HTERT RPE-1 (cell line): Measurements from ENCODE around the gene MDGA2.

Source experiments
- in situ Hi-C: fragments of 300-500 bp; cut with MboI; formaldehyde crosslinking; loops from 4 replicates; pipeline ENCODE4 v1.14.3; 2020; ENCODE audit warnings: low sequenced_read_pairs

The MDGA2 gene

GRCh38 chr14:47154276-47154797, 521.1 kb downstream of the MDGA2 start:
- in situ Hi-C loops = no loop called here

DNA sequence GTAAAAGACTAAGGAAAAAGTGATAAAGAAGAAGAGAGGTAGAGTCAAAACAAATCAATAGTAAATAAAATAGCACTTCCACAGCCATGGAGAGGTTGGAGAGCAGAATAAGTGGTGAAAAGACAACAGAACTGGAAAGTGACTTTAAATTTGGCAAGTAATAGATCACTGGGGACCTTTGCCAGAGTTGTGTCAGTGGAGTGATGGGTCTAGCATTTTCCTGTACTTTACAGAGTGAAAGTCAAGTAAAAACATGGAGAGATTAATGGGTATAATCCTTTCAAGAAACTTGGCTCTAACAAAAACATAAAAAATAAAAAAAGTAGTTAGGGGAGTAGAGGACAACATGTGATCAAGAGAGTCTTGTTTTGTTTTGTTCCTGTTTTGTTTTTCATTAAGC, 521.7 kb downstream of the MDGA2 start:
- in situ Hi-C loops = no loop called here

DNA sequence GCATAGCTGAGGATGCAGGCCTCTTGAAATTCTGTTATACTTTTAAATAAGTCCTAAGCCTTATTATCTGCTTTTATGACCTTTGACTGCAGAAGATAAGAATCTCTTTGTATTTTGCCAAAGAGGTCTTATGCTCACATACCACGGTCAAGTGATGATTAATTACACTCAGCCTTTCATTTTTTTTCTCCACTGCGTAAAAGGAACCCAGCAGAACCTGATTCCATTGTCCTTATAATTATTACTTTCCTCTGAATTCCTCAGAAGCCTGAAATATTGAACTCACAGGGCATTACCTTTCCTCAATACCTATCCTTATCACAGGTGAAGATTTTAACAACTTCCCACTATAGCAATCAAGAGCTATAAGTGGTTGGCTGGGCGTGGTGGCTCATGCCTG, 525.1 kb downstream of the MDGA2 start:
- in situ Hi-C loops = no loop called here

DNA sequence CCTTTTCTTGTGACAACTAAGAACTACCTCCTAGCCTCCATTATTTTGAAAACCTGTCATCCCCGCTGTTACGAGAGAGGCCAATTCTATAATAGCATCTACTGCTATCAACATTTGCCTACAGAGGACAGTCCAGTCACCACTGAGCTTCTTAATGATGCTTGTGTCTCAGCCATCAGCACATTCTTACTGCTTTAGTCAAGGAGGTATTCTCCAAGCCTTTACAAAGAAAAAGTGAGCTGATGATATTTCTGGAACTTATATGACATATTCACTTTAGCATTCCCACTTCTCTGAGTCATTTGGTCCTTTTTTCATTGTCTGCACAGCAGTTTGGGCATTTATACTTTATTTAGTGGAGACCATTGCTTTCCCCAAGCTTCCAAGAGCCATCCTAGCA, 526.1 kb downstream of the MDGA2 start:
- in situ Hi-C loops = no loop called here

GRCh38 chr14:47148686-47149085, 526.7 kb downstream of the MDGA2 start:
- in situ Hi-C loops = no loop called here

DNA sequence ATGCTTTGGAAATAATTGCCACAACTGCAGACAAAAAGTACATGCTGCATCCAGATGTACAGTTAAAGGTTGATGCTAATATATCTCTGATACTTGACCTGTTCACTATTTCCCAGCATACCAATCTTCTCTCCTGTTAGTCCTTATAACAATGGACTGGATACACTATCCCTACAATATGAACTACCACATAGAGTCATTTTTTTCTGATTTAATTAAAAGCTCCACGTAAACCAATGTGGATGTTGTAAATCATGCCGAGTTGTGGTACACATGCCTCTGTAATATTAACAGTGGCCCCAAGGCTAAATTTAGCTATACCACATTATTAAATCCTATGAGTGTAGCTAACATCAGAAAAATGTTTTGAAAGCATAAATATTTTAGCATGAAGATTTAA, 554.8 kb downstream of the MDGA2 start:
- in situ Hi-C loops = no loop called here

GRCh38 chr14:47103771-47104170, 571.6 kb downstream of the MDGA2 start:
- in situ Hi-C loops = no loop called here

DNA sequence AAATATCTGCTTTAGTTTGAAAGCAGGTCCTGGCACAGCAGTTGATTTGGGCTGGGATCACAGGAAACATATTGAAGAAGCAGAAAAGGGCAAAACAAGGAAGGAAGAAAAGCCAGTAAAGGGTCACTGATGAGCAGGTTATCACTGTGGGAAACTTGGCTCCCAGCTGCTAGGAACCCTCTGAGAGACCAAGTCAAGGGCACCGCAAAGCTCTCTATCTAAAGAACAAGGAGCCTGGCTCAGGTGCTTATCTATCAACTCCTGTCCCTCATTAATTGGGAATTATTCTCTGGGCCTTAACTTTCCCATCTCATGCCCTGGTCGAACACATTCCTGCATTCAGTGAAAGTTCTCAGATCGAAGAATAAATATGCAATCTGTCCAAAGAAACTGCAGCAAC, 572.9 kb downstream of the MDGA2 start:
- in situ Hi-C loops = no loop called here

DNA sequence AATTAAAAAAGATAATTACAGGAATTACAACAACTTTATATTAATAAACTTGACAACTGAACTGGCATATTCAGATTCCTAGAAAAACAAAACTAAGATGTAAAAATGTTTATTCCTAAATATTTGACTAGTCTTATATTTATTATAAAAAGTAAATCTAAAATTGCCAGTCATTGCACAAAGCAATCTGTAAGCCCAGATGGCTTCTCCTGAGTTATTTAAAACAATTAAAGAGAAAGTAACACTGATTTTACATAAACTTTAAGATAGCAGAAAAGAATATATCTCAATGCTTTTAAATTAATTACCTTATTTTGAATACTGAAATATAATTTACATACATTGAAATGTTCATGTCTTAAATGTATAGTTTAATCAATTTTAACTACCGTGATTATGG, 589.7 kb downstream of the MDGA2 start:
- in situ Hi-C loops = no loop called here

GRCh38 chr14:47065326-47065725, 610.1 kb downstream of the MDGA2 start:
- in situ Hi-C loops = no loop called here

DNA sequence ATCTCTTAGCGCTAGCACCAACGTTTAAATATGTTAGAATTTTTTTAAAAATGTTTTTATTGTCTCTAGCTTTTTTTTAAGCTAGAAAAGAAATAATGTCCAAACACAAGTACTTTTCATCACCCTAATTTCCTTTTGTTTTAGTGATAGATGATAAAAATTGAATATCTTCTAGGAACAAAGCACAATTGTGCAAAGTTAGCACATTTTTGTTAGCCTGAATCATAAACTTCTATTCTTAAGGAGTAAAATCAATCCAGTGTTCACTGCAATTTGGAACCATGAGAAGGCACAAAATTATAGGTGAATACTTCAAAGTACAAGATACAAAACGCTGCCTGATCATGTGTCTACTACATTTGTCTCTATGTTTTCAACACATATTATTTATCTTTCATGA, 615.4 kb downstream of the MDGA2 start:
- in situ Hi-C loops = no loop called here

GRCh38 chr14:47057364-47057763, 618.0 kb downstream of the MDGA2 start:
- in situ Hi-C loops = no loop called here

DNA sequence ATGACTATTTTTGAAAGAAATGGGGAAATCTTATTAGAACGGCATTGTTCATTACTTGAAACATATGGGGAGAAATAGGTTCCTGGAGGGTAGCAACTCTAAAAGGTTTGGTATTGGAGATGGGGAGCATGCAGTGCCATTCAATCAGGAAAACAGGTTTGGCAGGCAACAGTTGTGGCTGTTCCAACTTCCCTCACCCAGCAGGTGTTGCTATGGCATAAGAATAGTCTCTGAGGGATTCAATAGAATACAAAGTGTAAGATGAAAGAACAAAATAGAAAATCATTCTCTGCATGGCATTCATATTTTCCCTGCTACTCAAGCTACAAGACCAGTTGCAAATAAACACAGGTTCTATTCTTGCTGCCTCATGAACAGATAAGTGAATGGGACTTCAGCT, 630.6 kb downstream of the MDGA2 start:
- in situ Hi-C loops = no loop called here

DNA sequence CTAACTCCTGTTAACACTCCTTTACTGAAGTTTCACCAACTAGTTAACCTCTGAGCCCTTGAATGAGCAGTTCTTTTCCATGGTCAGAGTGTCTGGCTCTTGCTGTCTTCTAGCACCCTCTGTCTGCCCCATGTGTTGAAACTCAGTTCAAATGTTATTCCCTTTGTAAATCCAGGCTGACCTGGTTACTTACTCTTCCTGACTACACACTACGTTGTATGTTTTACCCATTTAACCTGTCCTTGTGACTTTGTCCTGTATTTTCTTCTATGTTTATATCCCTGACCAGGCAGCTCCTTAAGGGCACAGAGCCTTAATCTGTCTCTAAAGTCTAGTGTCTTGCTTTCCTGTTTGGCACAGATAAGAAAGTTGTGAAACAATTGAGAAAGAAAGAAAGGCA, 634.9 kb downstream of the MDGA2 start:
- in situ Hi-C loops = no loop called here

DNA sequence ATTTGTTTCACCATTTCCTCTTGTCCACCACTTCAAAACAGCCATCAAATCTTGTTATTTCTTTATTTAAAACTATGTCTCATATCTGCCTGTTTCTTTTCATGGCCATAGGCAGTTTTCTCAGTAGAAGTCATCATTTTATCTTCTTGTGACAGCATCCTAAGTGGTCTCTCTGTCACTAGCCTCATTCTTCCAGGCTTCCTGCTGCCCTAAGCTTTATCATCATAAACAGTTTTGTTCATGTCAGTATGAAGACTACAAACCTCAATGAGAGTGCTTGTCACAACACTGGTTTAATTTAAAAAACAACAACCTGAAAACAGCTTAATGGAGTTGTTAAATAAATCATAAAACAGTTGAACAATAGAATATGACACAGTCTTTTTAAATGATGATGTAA, 636.1 kb downstream of the MDGA2 start:
- in situ Hi-C loops = no loop called here

- in situ Hi-C loops = no loop called here
Observed at GRCh38 chr14:47022721-47023120, 652.7 kb downstream of the MDGA2 start.

DNA sequence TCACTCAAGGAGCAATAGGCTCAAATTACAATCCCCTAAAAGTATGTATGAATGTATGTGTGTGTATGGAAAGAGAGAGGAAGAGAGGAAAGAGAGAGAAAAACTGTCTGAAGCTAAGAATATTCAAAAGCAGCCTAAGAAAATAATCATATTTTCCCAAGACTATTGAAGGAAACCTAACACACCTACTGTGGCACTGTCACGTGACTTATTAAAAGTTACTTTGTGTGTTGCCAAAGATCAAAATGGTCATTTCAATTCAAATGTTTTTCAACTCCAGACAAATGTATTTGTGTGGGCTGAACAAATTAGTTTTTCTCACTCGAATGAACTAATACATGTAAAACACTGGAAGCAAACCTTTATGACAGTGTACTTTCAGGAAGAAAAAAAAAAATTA, 654.9 kb downstream of the MDGA2 start:
- in situ Hi-C loops = no loop called here

DNA sequence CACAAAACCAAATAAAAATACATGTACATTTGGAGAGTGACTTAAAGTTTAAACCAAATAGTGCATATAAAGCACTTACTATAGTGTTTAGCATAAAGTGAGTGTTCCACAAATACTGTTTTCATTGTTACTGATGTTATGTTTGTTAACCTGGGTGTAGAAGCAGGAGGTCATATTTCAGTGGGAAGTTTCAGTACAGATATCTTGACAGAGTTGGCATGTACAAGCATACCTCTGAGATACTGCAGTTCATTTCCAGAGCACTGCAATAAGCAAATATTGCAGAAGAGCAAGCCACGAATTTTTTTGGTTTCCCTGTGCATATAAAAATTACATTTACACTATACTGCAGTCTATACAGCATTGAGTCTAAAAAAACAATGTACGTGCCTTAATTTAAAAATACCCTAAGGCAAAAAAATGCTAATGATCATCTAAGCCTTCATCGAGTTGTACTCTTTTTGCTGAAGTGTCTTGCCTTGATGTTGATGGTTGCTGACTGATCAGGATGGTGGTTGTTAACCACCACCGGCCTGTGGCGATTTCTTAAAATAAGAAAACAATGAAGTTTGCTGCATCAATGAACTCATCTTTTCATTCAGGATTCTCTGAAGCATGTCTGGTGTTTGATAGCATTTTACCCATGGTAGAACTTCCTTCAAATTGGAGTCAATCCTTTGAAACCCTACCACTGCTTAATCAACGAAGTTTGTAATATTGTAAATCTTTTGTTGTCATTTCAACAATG, 662.7 kb downstream of the MDGA2 start:
- in situ Hi-C loops = no loop called here

DNA sequence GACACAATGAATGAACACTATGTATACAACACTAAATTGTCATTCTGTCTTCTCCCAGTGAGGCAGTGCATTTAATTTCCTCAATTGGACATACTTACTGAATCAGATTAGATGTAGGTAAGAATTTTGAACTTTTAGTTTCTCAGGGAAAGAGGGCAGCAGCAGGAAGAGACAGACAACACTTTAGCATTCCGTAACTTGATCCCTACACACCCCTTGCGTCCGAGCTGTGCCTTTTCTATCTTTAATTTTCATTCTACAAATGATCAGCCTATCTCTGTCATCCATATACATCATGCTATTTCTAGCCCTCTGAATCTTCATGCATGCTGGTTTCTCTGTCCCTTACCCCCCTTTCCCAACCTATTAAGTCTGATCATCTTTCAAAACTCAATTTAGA, 665.8 kb downstream of the MDGA2 start:
- in situ Hi-C loops = no loop called here

DNA sequence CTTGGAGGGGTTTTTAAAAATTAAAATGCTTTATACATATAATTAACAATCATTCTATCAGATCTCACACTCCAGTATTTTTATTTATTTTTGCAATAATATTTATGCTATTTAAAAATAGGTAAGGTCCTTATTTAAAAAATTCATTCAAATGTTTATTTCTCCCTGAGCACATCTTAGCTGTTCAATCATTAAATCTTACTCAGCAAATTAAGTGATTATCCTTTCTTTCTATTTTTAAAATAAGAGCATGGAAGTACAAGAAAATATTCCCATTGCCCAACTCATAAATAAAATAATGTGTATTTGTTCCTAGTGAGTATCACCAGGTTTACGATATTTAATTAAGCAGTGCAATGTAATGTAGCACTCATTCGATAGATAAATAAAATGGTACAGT, 666.7 kb downstream of the MDGA2 start:
- in situ Hi-C loops = no loop called here

DNA sequence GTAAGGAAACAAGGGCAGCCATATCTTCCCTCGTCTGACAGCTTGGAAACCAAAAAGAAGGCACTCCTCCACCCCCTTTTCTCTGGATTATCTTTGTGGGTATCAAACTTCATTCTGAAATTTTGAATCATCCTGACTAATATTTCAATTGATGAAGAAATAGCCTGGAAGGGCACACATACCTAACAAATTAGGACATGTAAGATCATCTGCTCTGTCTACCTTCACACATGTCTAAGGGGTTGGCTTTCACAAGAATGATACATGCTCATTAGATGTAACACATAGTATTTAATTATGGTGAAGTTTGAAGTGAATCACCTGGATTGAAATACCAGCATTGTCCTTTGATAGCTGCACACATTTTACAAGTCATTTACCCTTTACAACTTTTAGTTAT, 675.7 kb downstream of the MDGA2 start:
- in situ Hi-C loops = no loop called here

- in situ Hi-C loops = no loop called here
Observed at GRCh38 chr14:46989566-46989965, 685.8 kb downstream of the MDGA2 start.

DNA sequence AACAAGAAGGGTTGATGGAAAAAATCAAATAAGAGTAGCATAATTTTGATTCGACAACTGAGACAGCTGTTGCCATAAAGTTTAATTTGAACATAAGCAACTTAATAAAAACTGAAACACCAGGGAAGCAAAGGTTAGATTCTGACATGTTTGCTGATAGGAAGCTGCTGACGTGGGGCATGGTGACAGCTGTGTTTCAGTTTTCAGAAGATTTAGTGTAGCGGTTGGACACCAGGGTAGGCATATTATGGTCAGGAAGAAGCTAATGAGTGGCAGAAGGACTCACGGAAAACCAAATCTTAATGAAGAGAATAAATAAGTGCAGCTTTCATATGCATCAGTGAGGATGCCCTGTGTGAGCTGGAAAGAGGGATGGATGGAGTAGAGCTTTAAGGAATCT, 687.1 kb downstream of the MDGA2 start:
- in situ Hi-C loops = no loop called here
